OCI-LY1 (cell line): ENCODE results near the gene ACOX1.

ENCODE experiments used
- CTCF ChIP-seq: fragments of 200-600 bp; sonication (generic), shearing (Covaris generic); IDR thresholded peaks from 2 replicates; pipeline ENCODE4 v1.5.1; 2017; ENCODE audit warnings: mild to moderate bottlenecking, antibody characterized with exemption, low read length, moderate library complexity, mixed read lengths
- EZH2 ChIP-seq: fragments of 200-600 bp; sonication (generic), shearing (Covaris generic); IDR thresholded peaks from 2 replicates; pipeline ENCODE4 v1.8.0; 2017; ENCODE audit warnings: borderline replicate concordance, mixed run types, mild to moderate bottlenecking, antibody characterized with exemption, low read length, moderate library complexity, mixed read lengths

- TF ChIP-seq CTCF (no peak), EZH2 (no peak)
Observed at GRCh38 chr17:75925912-75926311, 53.1 kb downstream of the ACOX1 start.
